Fibroblast of lung (primary cell): Measurements from ENCODE around the gene PPP5C. TPM values are rescaled to one million over a fixed set of nuclear protein-coding genes. Genes with fewer than 3 reads are reported as not detected.
"Not testable (repeated sequence)": the region's sequence is repeated elsewhere in the genome, so short reads cannot be mapped to it uniquely, and the experiment has no call there.

Experiments
- DNase-seq, 2 donors: peaks; one replicate each; pipeline versions ENCODE4 v3.0.0 to v3.0.0-alpha.2; 2010; ENCODE audit warnings: low read depth in 2 of 2
- H2AFZ ChIP-seq: 2 replicates; pipeline ENCODE4 v1.5.1; 2012; ENCODE audit warnings: low read length, control low read depth, inconsistent platforms
- H3K27ac ChIP-seq: 2 replicates; pipeline ENCODE4 v1.5.1; 2011; ENCODE audit warnings: low read length, control low read depth; ENCODE audit not compliant: insufficient read depth
- H3K27me3 ChIP-seq: 2 replicates; pipeline ENCODE4 v1.5.1; 2011; ENCODE audit warnings: mild to moderate bottlenecking, low read length; ENCODE audit not compliant: control insufficient read depth, insufficient read depth
- H3K36me3 ChIP-seq: 2 replicates; pipeline ENCODE4 v1.5.1; 2011; ENCODE audit warnings: low read length; ENCODE audit not compliant: control insufficient read depth, insufficient read depth
- H3K4me1 ChIP-seq: 2 replicates; pipeline ENCODE4 v1.5.1; 2011; ENCODE audit warnings: low read length; ENCODE audit not compliant: control insufficient read depth, insufficient read depth; ENCODE audit errors: extremely low read depth
- H3K4me2 ChIP-seq: 2 replicates; pipeline ENCODE4 v1.5.1; 2011; ENCODE audit warnings: low read length, control low read depth; ENCODE audit not compliant: insufficient read depth; ENCODE audit errors: extremely low read depth
- H3K4me3 ChIP-seq, 4 experiments: fragments of 200-600 bp in 1 of 4; sonication (generic) in 1 of 4; replicated peaks in 1 of 4; 2 replicates each; pipeline ENCODE4 v1.5.1; 2011 to 2016; ENCODE audit warnings: low read length in 4 of 4, low read depth in 3 of 4, mild to moderate bottlenecking in 3 of 4, control low read depth in 2 of 4, inconsistent platforms in 1 of 4, mixed read lengths in 1 of 4; ENCODE audit not compliant: insufficient read depth in 1 of 4; ENCODE audit errors: control extremely low read depth in 1 of 4
- H3K79me2 ChIP-seq: 2 replicates; pipeline ENCODE4 v1.5.1; 2012; ENCODE audit warnings: mild to moderate bottlenecking, low read length, inconsistent platforms; ENCODE audit not compliant: control insufficient read depth, insufficient read depth
- H3K9ac ChIP-seq: 2 replicates; pipeline ENCODE4 v1.5.1; 2011; ENCODE audit warnings: mild to moderate bottlenecking, low read length, control low read depth; ENCODE audit not compliant: insufficient read depth
- H3K9me3 ChIP-seq: 2 replicates; pipeline ENCODE4 v1.5.1; 2012; ENCODE audit warnings: low read depth, low read length; ENCODE audit not compliant: control insufficient read depth, insufficient read depth
- H4K20me1 ChIP-seq: 2 replicates; pipeline ENCODE4 v1.5.1; 2011; ENCODE audit warnings: low read length; ENCODE audit not compliant: control insufficient read depth, insufficient read depth; ENCODE audit errors: extremely low read depth
- EZH2 ChIP-seq: IDR thresholded peaks from 2 replicates; pipeline ENCODE4 v1.5.1; 2012; ENCODE audit warnings: low read length, control low read depth, mild to moderate bottlenecking; ENCODE audit errors: missing control alignments
- polyA plus RNA-seq, 2 donors: library from polyadenylated mRNA; depleted of rRNA in 1 of 2; stranded (reverse) in 1 of 2; unstranded in 1 of 2; fragments of >200 nt; gene quantifications; 2 replicates each; pipeline ENCODE4 v1.2.1, GENCODE V29; 2011 to 2012; ENCODE audit warnings: missing spikeins in 1 of 2
- total RNA-seq: library from RNA; depleted of rRNA; stranded (reverse); fragments of >200 nt; gene quantifications from 2 replicates; pipeline ENCODE4 v1.2.1, GENCODE V29; 2014
- TF ChIP-seq, protein P1 (sequence below), 2 donors: IDR thresholded peaks in 1 of 2; conservative IDR thresholded peaks in 1 of 2; 1 replicate in 1 of 2; 2 replicates in 1 of 2; pipeline ENCODE4 v1.5.1; 2011 to 2012; ENCODE audit warnings: low read length in 2 of 2, control low read depth in 1 of 2, inconsistent platforms in 1 of 2, low read depth in 1 of 2, mild to moderate bottlenecking in 1 of 2

Gene PPP5C
- total and polyA plus RNA-seq, 2 donors (not counting 1 experiment from before 2014, with no cell fraction given), result 46.9 to 94.1 TPM

DNA sequence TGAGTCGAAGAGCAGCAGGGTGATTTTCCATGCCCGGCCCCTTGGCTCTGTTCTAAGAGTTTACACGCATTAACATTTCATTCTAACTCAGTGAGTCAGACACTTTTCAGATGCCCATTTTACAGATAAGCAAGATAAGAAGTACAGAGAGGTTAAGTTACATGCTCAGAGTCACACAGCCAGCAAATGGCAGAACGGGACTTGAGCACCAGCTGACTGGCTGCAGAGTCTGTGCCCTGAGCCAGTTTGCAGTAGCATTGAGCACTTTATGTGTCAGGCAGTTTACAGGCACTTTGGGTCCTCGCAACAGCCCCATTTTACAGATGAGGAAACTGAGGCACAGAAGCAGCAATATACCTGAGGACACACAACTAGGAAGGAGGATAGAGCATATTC, 47.5 kb downstream of the PPP5C start:
- peak in 1 of 2 donors; percentile 50 for DNase-seq
- no peaks in the 10 kb centered on the region for H3K79me2 ChIP-seq
- peaks cover 16% of the 10 kb centered on the region for H3K4me1 ChIP-seq
- no peak overlapping the region for H2AFZ ChIP-seq
- no peak overlapping the region for H3K4me2 ChIP-seq
- no peak overlapping the region for H3K9ac ChIP-seq
- no peak overlapping the region for H3K27ac ChIP-seq
- H3K36me3 ChIP-seq, result peaks cover 12% of the 10 kb centered on the region
- no peak overlapping the region for H3K4me3 ChIP-seq
- H4K20me1 ChIP-seq, result no peaks in the 10 kb centered on the region
- no peak for TF ChIP-seq EZH2
- TF ChIP-seq, protein P1, sequence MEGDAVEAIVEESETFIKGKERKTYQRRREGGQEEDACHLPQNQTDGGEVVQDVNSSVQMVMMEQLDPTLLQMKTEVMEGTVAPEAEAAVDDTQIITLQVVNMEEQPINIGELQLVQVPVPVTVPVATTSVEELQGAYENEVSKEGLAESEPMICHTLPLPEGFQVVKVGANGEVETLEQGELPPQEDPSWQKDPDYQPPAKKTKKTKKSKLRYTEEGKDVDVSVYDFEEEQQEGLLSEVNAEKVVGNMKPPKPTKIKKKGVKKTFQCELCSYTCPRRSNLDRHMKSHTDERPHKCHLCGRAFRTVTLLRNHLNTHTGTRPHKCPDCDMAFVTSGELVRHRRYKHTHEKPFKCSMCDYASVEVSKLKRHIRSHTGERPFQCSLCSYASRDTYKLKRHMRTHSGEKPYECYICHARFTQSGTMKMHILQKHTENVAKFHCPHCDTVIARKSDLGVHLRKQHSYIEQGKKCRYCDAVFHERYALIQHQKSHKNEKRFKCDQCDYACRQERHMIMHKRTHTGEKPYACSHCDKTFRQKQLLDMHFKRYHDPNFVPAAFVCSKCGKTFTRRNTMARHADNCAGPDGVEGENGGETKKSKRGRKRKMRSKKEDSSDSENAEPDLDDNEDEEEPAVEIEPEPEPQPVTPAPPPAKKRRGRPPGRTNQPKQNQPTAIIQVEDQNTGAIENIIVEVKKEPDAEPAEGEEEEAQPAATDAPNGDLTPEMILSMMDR (conservative IDR thresholded peaks at IDR 0.05 in 1 of 2, IDR thresholded peaks at IDR 0.05 in 1 of 2; ENCODE audit: low read depth in 1 of 2, low read length in 2 of 2), result no peak
- no peaks in the 10 kb centered on the region for H3K27me3 ChIP-seq
- H3K9me3 ChIP-seq, result no peaks in the 10 kb centered on the region

DNA sequence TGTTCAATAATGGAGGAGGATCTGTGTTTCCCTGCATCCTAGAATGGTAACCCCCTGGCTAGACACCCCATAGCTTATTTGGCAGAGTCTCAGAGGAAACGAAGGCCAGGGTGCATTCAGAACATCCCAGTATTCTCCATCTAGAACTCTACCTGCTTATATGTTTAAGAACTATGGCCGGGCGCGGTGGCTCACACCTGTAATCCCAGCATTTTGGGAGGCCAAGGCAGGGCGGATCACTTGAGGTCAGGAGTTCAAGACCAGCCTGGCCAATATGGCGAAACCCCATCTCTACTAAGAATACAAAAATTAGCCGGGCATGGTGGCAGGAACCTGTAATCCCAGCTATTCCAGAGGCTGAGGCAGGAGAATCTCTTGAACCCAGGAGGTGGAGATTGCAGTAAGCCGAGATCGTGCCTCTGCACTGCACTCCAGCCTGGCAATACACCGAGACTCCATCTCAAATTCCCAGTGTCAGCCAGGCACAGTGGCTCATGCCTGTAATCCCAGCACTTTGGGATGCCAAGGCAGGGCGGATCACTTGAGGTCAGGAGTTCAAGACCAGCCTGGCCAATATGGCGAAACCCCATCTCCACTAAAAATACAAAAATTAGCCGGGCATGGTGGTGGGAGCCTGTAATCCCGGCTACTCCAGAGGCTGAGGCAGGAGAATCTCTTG, 51.1 kb downstream of the PPP5C start:
- not testable (repeated sequence) for DNase-seq, H3K9ac ChIP-seq, H3K27me3 ChIP-seq, H3K9me3 ChIP-seq, H2AFZ ChIP-seq, H3K4me3 ChIP-seq, H3K27ac ChIP-seq, H3K4me1 ChIP-seq, H3K79me2 ChIP-seq, H3K36me3 ChIP-seq, H3K4me2 ChIP-seq, H4K20me1 ChIP-seq

DNA sequence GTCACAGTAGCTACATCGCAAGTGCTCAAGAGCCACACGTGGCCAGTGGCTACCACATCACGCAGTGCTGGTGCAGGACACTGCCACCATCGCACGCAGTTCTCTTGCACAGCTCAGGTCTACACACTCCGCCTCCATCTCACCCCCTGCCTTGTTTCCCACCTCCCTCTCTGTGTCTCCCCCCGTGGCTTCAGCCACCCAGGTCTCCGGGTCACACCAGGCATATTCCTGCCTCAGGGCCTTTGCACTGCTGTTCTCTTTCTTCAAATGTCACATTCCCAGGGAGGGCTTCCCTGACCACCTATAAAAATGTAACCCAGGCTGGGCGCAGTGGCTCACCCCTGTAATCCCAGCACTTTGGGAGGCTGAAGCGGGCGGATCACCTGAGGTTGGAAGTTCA, 55.8 kb downstream of the PPP5C start:
- peaks cover 4% of the 10 kb centered on the region for H3K4me1 ChIP-seq
- H3K9ac ChIP-seq, result no peak overlapping the region
- no peak overlapping the region for H3K4me3 ChIP-seq
- DNase-seq, result no peak
- H3K4me2 ChIP-seq, result no peak overlapping the region
- no peaks in the 10 kb centered on the region for H4K20me1 ChIP-seq
- TF ChIP-seq, protein P1 (conservative IDR thresholded peaks at IDR 0.05 in 1 of 2, IDR thresholded peaks at IDR 0.05 in 1 of 2; ENCODE audit: low read depth in 1 of 2, low read length in 2 of 2), result no peak
- TF ChIP-seq EZH2, result no peak
- peaks cover 4% of the 10 kb centered on the region for H3K27me3 ChIP-seq
- H3K79me2 ChIP-seq, result no peaks in the 10 kb centered on the region
- no peak overlapping the region for H3K27ac ChIP-seq
- H3K36me3 ChIP-seq, result no peaks in the 10 kb centered on the region
- H2AFZ ChIP-seq, result no peak overlapping the region
- H3K9me3 ChIP-seq, result no peaks in the 10 kb centered on the region
